ENCODE measurements around the gene PRKN. TPM values are rescaled to one million over a fixed set of nuclear protein-coding genes. Genes with fewer than 3 reads are reported as not detected.

Gene PRKN
- polyA plus RNA-seq, 1 donor from 2014 or later: 1.2 TPM

DNA sequence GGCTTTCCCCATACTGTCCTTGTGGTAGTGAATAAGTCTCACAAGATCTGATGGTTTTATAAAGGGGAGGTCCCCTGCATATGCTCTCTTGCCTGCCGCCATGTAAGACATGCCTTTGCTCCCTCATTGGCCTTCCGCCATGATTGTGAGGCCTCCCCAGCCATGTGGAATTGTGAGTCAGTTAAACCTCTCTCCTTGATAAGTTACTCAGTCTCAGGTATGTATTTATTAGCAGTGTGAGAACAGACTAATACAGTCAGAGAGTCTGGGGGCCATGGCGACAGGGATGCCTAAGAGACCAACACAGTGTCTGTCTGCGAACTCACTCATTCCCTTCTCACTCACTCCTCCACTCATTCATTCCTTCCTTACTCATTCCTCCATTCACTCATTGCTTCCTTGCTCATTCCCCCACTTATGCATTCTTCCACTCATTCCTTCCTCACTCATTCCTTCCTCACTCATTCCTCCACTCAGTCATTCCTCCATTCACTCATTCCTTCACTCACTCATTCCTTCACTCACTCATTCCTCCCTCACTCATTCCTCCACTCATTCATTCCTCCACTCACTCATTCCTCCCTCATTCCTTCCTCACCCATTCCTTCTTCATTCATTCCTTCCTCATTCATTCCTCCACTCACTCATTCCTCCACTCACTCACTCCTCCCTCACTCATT, 1316.2 kb downstream of the PRKN start:
- no peaks in the 10 kb centered on the region for H3K27me3 ChIP-seq (ENCODE audit: insufficient read depth, low read depth, low read length)
- H3K36me3 ChIP-seq (ENCODE audit: insufficient read depth, low read length): no peaks in the 10 kb centered on the region
- no peaks in the 10 kb centered on the region for H4K20me1 ChIP-seq (ENCODE audit: insufficient read depth)
- H3K9me2 ChIP-seq (ENCODE audit: insufficient read depth, low read length): no peaks in the 10 kb centered on the region
- TF ChIP-seq TAF1 (IDR thresholded peaks at IDR 0.05; ENCODE audit: low read depth) (no peak), EP300 (conservative IDR thresholded peaks at IDR 0.05; ENCODE audit: poor library complexity, severe bottlenecking) (no peak), CTCF (IDR thresholded peaks at IDR 0.05; ENCODE audit: poor library complexity, severe bottlenecking) (no peak), POLR2AphosphoS5 (IDR thresholded peaks at IDR 0.05) (no peak), MXI1 (conservative IDR thresholded peaks at IDR 0.05; ENCODE audit: poor library complexity, severe bottlenecking) (no peak), SMC3 (conservative IDR thresholded peaks at IDR 0.05; ENCODE audit: poor library complexity) (no peak), RAD21 (conservative IDR thresholded peaks at IDR 0.05) (no peak), EZH2 (IDR thresholded peaks at IDR 0.05; ENCODE audit: borderline replicate concordance, insufficient read depth, low read length, poor library complexity, severe bottlenecking) (no peak)
- TF ChIP-seq, protein P1, sequence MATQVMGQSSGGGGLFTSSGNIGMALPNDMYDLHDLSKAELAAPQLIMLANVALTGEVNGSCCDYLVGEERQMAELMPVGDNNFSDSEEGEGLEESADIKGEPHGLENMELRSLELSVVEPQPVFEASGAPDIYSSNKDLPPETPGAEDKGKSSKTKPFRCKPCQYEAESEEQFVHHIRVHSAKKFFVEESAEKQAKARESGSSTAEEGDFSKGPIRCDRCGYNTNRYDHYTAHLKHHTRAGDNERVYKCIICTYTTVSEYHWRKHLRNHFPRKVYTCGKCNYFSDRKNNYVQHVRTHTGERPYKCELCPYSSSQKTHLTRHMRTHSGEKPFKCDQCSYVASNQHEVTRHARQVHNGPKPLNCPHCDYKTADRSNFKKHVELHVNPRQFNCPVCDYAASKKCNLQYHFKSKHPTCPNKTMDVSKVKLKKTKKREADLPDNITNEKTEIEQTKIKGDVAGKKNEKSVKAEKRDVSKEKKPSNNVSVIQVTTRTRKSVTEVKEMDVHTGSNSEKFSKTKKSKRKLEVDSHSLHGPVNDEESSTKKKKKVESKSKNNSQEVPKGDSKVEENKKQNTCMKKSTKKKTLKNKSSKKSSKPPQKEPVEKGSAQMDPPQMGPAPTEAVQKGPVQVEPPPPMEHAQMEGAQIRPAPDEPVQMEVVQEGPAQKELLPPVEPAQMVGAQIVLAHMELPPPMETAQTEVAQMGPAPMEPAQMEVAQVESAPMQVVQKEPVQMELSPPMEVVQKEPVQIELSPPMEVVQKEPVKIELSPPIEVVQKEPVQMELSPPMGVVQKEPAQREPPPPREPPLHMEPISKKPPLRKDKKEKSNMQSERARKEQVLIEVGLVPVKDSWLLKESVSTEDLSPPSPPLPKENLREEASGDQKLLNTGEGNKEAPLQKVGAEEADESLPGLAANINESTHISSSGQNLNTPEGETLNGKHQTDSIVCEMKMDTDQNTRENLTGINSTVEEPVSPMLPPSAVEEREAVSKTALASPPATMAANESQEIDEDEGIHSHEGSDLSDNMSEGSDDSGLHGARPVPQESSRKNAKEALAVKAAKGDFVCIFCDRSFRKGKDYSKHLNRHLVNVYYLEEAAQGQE (IDR thresholded peaks at IDR 0.05; ENCODE audit: borderline replicate concordance): no peak
- no peak overlapping the region for H3K4me3 ChIP-seq (ENCODE audit: low read length)
- H3K79me2 ChIP-seq (replicated peaks; ENCODE audit: insufficient read depth, low read length): no peaks in the 10 kb centered on the region
- H3K4me2 ChIP-seq (ENCODE audit: low read length): no peak overlapping the region
- no peak overlapping the region for H3K9ac ChIP-seq (ENCODE audit: low read length)
- no peak overlapping the region for H3K27ac ChIP-seq (ENCODE audit: low read length)
- H2AFZ ChIP-seq (ENCODE audit: low read depth, low read length): no peak overlapping the region
- H3K9me3 ChIP-seq (ENCODE audit: low read length): no peaks in the 10 kb centered on the region
- no peaks in the 10 kb centered on the region for H3F3A ChIP-seq (ENCODE audit: insufficient read depth, low read length, poor library complexity, severe bottlenecking)

DNA sequence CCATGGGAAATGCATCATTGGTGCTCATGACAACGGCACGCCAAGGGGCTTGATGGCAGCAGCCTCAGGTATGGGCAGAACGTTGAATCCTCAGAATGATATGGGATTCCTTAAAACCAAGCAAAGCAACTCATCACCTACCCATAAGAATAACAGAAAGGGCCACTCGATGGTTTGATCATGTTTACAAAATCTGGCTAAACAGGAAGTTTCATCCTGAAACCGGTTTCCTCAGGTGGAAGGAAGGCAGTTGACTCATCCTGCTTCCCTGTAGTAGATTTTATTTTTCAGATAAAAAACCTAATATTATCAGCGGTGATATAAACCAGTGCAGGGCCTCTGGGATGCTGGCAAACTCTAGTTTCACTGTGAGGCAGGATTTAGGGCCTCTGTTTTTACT, 1316.8 kb downstream of the PRKN start:
- Histone ChIP-seq H3K27ac (ENCODE audit: low read length) (no peak overlapping the region), H3K4me2 (ENCODE audit: low read length) (no peak overlapping the region), H3K9me3 (ENCODE audit: low read length) (no peaks in the 10 kb centered on the region), H4K20me1 (ENCODE audit: insufficient read depth) (no peaks in the 10 kb centered on the region), H3F3A (ENCODE audit: insufficient read depth, low read length, poor library complexity, severe bottlenecking) (no peaks in the 10 kb centered on the region), H3K36me3 (ENCODE audit: insufficient read depth, low read length) (no peaks in the 10 kb centered on the region), H3K9me2 (ENCODE audit: insufficient read depth, low read length) (no peaks in the 10 kb centered on the region), H3K79me2 (replicated peaks; ENCODE audit: insufficient read depth, low read length) (no peaks in the 10 kb centered on the region), H3K9ac (ENCODE audit: low read length) (no peak overlapping the region), H3K4me3 (ENCODE audit: low read length) (no peak overlapping the region), H2AFZ (ENCODE audit: low read depth, low read length) (no peak overlapping the region), H3K27me3 (ENCODE audit: insufficient read depth, low read depth, low read length) (no peaks in the 10 kb centered on the region)
- TF ChIP-seq TAF1 (IDR thresholded peaks at IDR 0.05; ENCODE audit: low read depth) (no peak), EZH2 (IDR thresholded peaks at IDR 0.05; ENCODE audit: borderline replicate concordance, insufficient read depth, low read length, poor library complexity, severe bottlenecking) (no peak), POLR2AphosphoS5 (IDR thresholded peaks at IDR 0.05) (no peak), MXI1 (conservative IDR thresholded peaks at IDR 0.05; ENCODE audit: poor library complexity, severe bottlenecking) (no peak), EP300 (conservative IDR thresholded peaks at IDR 0.05; ENCODE audit: poor library complexity, severe bottlenecking) (no peak), CTCF (IDR thresholded peaks at IDR 0.05; ENCODE audit: poor library complexity, severe bottlenecking) (no peak), SMC3 (conservative IDR thresholded peaks at IDR 0.05; ENCODE audit: poor library complexity) (no peak), RAD21 (conservative IDR thresholded peaks at IDR 0.05) (no peak)
- TF ChIP-seq, protein P1 (IDR thresholded peaks at IDR 0.05; ENCODE audit: borderline replicate concordance): no peak

Data from neural cell (in vitro differentiated cells).